ENCODE data around the gene ATXN1.
A peak's percentile ranks its signal among the peaks of the same experiment; 100 is the strongest.

Gene ATXN1

GRCh38 chr6:16782278-16782677 lies 21.0 kb upstream of the ATXN1 start:
- DNase-seq, result no peak

GRCh38 chr6:16781348-16782169 lies 20.3 kb upstream of the ATXN1 start:
- DNase-seq, result no peak

GRCh38 chr6:16778521-16778920 lies 17.3 kb upstream of the ATXN1 start:
- DNase-seq, result no peak

GRCh38 chr6:16777794-16778193 lies 16.5 kb upstream of the ATXN1 start:
- DNase-seq, result no peak

GRCh38 chr6:16776394-16777017 lies 15.2 kb upstream of the ATXN1 start:
- DNase-seq, result no peak

- DNase-seq, result no peak
Measured at GRCh38 chr6:16774437-16774836, 13.2 kb upstream of the ATXN1 start.

- DNase-seq, result no peak
Measured at GRCh38 chr6:16773362-16773761, 12.1 kb upstream of the ATXN1 start.

GRCh38 chr6:16770701-16771569 lies 9.7 kb upstream of the ATXN1 start:
- peak; percentile 83 for DNase-seq

- DNase-seq, result no peak
Measured at GRCh38 chr6:16769986-16770376, 8.7 kb upstream of the ATXN1 start.

GRCh38 chr6:16769131-16769985 lies 8.1 kb upstream of the ATXN1 start:
- DNase-seq, result peak; percentile 79

- DNase-seq, result no peak
Measured at GRCh38 chr6:16768477-16768830, 7.2 kb upstream of the ATXN1 start.

GRCh38 chr6:16767765-16768476 lies 6.7 kb upstream of the ATXN1 start:
- DNase-seq, result no peak

- no peak for DNase-seq
Measured at GRCh38 chr6:16766836-16767745, 5.8 kb upstream of the ATXN1 start.

GRCh38 chr6:16766043-16766536 lies 4.8 kb upstream of the ATXN1 start:
- peak; percentile 90 for DNase-seq

GRCh38 chr6:16765235-16765634 lies 4.0 kb upstream of the ATXN1 start:
- DNase-seq, result no peak

- no peak for DNase-seq
Measured at GRCh38 chr6:16764188-16764950, 3.1 kb upstream of the ATXN1 start.

- peak; percentile 72 for DNase-seq
Measured at GRCh38 chr6:16762550-16763477, 1.6 kb upstream of the ATXN1 start.

- DNase-seq, result no peak
Measured at GRCh38 chr6:16762268-16762549, 949 bp upstream of the ATXN1 start.

Data from suppressor macrophage treated with lipopolysaccharide for 4 hours (primary cell).